Lower lobe of right lung (tissue), 2 donors: ENCODE results near the gene COL9A3. TPM values are rescaled to one million over a fixed set of nuclear protein-coding genes. Genes with fewer than 3 reads are reported as not detected.
"Not testable (repeated sequence)": the region's sequence is repeated elsewhere in the genome, so short reads cannot be mapped to it uniquely, and the experiment has no call there.

ENCODE experiments used
- ATAC-seq, 2 donors: fragments of 200-7000 bp; cut with Tn5 transposase; one replicate each; pipeline ENCODE4 v1.9.1; 2020 to 2022; ENCODE audit warnings: mild to moderate bottlenecking in 2 of 2, moderate library complexity in 2 of 2
- DNase-seq: peaks from one replicate; pipeline ENCODE4 v3.0.0-alpha.2; 2020
- H3K27ac ChIP-seq: fragments of 200-600 bp; one replicate; pipeline ENCODE4 v1.8.0; 2022
- H3K27me3 ChIP-seq: fragments of 200-600 bp; one replicate; pipeline ENCODE4 v1.8.0; 2022; ENCODE audit warnings: low read depth
- H3K36me3 ChIP-seq: fragments of 200-600 bp; one replicate; pipeline ENCODE4 v1.8.0; 2022; ENCODE audit warnings: mild to moderate bottlenecking
- H3K4me1 ChIP-seq: fragments of 200-600 bp; one replicate; pipeline ENCODE4 v1.8.0; 2022
- H3K4me3 ChIP-seq: fragments of 200-600 bp; one replicate; pipeline ENCODE4 v1.8.0; 2022; ENCODE audit warnings: mild to moderate bottlenecking
- H3K9me3 ChIP-seq: fragments of 200-600 bp; one replicate; pipeline ENCODE4 v1.8.0; 2022
- intact Hi-C: fragments of 100-400 bp; cut with DNase I; formaldehyde crosslinking; loops from one replicate; pipeline ENCODE4 v1.11.0; 2022
- total RNA-seq: library from RNA; stranded (reverse); fragmentation: NEBNext Ultra II Directional; extraction: Animal tissue kit (Norgen Biotek cat#: 25700); gene quantifications from one replicate; pipeline ENCODE4 v1.2.1, GENCODE V29; 2021
- TF ChIP-seq, protein P1 (sequence below): fragments of 200-600 bp; IDR thresholded peaks from one replicate; pipeline ENCODE4 v1.8.0; 2022; ENCODE audit warnings: antibody characterized with exemption, mild to moderate bottlenecking
- donor health status: DM: no; HTN: yes; CAD: no; lungs with severe emphysema.

The COL9A3 gene
- total RNA-seq, 1 donor from 2014 or later: 0.89 TPM

DNA sequence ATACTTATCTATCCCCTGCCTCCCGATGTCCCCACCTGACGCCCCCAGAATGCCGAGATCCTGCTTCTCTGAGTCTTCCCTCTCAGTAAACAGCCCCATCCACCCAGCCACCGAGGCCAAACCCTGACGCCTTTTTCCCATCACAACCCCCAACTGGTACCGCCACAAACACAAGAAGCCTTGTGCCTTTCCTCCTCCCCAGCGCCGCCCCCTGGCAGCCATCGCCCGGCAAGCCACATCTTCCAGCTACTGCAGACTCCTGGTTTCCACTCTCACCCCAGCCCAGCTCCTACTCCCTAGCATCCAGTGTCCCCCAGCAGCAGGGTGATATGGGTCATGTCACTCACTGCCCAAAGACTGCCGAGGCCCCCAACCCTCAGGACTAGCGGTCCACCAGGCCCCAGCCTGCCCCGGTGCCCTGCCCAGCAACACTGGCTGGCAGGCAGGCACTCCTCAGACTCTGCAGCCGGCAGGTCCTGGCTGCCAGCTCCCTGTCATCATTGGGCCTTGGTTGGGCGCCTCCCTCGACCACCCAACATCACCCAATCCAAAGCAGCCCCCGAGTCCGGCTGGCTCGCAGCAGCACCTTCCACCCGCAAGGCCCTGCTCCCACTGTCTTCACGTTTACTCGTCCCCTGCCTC lies 33.6 kb downstream of the COL9A3 start:
- no peaks in the 10 kb centered on the region for H3K27me3 ChIP-seq
- TF ChIP-seq, protein P1, sequence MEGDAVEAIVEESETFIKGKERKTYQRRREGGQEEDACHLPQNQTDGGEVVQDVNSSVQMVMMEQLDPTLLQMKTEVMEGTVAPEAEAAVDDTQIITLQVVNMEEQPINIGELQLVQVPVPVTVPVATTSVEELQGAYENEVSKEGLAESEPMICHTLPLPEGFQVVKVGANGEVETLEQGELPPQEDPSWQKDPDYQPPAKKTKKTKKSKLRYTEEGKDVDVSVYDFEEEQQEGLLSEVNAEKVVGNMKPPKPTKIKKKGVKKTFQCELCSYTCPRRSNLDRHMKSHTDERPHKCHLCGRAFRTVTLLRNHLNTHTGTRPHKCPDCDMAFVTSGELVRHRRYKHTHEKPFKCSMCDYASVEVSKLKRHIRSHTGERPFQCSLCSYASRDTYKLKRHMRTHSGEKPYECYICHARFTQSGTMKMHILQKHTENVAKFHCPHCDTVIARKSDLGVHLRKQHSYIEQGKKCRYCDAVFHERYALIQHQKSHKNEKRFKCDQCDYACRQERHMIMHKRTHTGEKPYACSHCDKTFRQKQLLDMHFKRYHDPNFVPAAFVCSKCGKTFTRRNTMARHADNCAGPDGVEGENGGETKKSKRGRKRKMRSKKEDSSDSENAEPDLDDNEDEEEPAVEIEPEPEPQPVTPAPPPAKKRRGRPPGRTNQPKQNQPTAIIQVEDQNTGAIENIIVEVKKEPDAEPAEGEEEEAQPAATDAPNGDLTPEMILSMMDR: no peak
- intact Hi-C loops: no loop called here
- H3K4me1 ChIP-seq: no peaks in the 10 kb centered on the region
- H3K36me3 ChIP-seq: peaks cover 24% of the 10 kb centered on the region
- H3K9me3 ChIP-seq: no peaks in the 10 kb centered on the region
- no peak for DNase-seq
- H3K4me3 ChIP-seq: no peak overlapping the region
- ATAC-seq: peak in 1 of 2 donors; percentile 21
- no peak overlapping the region for H3K27ac ChIP-seq

DNA sequence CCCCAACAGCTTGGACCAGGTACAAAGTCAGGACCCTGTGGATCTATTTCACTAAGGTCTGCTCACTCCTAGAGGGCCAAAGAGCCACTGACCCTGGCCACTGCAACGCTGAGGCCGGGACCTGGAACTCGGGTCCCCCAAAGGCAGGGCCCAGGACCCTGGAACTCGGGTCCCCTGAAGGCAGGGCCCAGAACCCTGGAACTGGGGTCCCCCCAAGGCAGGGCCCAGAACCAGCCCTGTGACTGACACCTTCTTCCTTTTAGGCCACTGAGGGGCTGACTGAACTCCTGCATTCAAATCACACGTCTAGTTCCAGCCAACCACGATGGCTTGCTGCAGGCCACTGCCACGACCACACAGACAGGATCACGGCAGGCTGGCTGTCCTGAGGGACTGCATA lies 35.3 kb downstream of the COL9A3 start:
- ATAC-seq (no peak), DNase-seq (no peak)
- no peak overlapping the region for H3K4me3 ChIP-seq
- no peak overlapping the region for H3K27ac ChIP-seq
- intact Hi-C loops: no loop called here
- H3K4me1 ChIP-seq: no peaks in the 10 kb centered on the region
- TF ChIP-seq, protein P1: no peak
- H3K27me3 ChIP-seq: no peaks in the 10 kb centered on the region
- H3K9me3 ChIP-seq: no peaks in the 10 kb centered on the region
- peaks cover 27% of the 10 kb centered on the region for H3K36me3 ChIP-seq

DNA sequence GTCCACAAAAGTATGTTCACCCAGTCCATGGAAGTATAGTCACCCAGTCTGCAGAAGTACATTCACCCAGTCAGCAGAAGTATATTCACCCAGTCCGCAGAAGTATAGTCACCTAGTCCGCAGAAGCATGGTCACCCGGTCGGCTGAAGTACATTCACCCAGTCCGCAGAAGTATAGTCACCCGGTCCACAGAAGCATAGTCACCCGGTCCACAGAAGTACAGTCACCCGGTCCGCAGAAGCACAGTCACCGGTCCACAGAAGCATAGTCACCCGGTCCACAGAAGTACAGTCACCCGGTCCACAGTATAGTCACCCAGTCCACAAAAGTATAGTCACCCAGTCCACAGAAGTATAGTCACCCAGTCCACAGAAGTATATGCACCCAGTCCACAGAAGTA lies 36.0 kb downstream of the COL9A3 start:
- ATAC-seq (no peak), DNase-seq (no peak)
- H3K36me3 ChIP-seq: peaks cover 28% of the 10 kb centered on the region
- no peaks in the 10 kb centered on the region for H3K4me1 ChIP-seq
- H3K9me3 ChIP-seq: no peaks in the 10 kb centered on the region
- H3K27ac ChIP-seq: no peak overlapping the region
- no peaks in the 10 kb centered on the region for H3K27me3 ChIP-seq
- TF ChIP-seq, protein P1: no peak
- H3K4me3 ChIP-seq: no peak overlapping the region
- intact Hi-C loops: no loop called here

DNA sequence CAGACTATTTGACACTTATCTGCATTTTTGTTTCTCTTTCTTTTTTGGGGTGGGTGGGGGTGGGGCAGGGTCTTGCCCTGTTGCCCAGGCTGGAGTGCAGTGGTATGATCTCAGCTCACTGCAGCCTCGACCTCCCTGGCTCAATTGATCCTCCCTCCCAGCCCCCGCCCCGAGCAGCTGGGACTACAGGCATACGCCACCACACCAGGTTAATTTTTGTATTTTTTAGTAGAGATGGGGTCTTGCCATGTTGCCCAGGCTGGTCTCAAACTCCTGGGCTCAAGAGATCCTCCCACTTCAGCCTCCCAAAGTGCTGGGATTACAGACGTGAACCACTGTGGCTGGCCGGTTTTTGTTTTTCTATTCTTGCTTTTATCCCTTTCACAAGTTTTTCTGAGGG lies 36.5 kb downstream of the COL9A3 start:
- H3K9me3 ChIP-seq, H3K27ac ChIP-seq, DNase-seq, ATAC-seq, intact Hi-C loops, H3K4me1 ChIP-seq, H3K27me3 ChIP-seq, H3K4me3 ChIP-seq: not testable (repeated sequence)
- peaks cover 28% of the 10 kb centered on the region for H3K36me3 ChIP-seq

DNA sequence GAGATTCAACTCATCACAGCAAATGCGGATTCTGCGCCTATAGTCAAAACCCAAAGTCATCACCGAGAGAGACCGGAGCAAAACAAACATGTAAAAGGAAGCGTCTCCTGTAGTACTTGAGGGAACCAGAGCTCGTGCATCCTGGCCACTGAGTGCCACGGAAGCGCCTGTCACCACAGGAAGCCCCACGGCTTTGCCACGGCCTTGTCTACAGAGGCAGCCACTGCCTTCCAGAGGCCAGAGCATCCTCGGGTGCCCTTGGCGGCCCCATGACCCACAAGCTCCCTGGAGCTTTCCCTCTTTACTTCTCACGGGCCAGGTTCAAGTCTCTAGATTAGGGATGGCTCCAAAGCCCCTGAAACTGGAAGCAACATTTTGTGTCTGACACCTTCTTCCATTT lies 37.3 kb downstream of the COL9A3 start:
- Histone ChIP-seq H3K9me3 (no peaks in the 10 kb centered on the region), H3K27ac (no peak overlapping the region), H3K4me1 (no peaks in the 10 kb centered on the region), H3K4me3 (no peak overlapping the region), H3K36me3 (peaks cover 28% of the 10 kb centered on the region), H3K27me3 (no peaks in the 10 kb centered on the region)
- intact Hi-C loops: no loop called here
- ATAC-seq: no peak
- TF ChIP-seq, protein P1: no peak
- no peak for DNase-seq

DNA sequence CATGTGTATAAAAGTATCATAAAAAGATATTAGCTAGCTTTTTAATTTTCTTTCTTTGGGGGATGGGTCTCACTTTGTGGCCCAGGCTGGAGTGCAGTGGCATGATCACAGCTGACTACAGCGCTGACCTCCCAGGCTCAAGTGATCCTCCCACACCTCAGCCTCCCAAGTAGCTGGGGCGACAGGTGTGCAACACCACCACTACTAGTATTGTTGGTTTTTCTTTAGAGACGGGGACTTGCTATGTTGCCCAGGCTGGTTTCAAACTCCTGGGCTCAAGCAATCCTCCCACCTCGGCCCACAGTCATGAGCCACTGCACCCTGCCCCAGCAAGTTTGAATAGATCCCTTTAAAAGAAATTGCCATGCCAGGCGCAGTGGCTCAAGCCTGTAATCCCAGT lies 38.3 kb downstream of the COL9A3 start:
- no peak overlapping the region for H3K4me3 ChIP-seq
- H3K27me3 ChIP-seq: no peaks in the 10 kb centered on the region
- H3K36me3 ChIP-seq: peaks cover 28% of the 10 kb centered on the region
- H3K27ac ChIP-seq: no peak overlapping the region
- peaks cover 2% of the 10 kb centered on the region for H3K4me1 ChIP-seq
- TF ChIP-seq, protein P1: no peak
- ATAC-seq (no peak), DNase-seq (no peak)
- no peaks in the 10 kb centered on the region for H3K9me3 ChIP-seq
- intact Hi-C loops: no loop called here
